Activated T-helper 1 cell treated with Interleukin-2 at 50 U/mL for 16 hours (primary cell): ENCODE results near the gene TSC22D2.

ENCODE experiments used
- DNase-seq: peaks from one replicate; pipeline ENCODE4 v3.0.0-alpha.2; 2020; ENCODE audit warnings: low read depth

The TSC22D2 gene

DNA sequence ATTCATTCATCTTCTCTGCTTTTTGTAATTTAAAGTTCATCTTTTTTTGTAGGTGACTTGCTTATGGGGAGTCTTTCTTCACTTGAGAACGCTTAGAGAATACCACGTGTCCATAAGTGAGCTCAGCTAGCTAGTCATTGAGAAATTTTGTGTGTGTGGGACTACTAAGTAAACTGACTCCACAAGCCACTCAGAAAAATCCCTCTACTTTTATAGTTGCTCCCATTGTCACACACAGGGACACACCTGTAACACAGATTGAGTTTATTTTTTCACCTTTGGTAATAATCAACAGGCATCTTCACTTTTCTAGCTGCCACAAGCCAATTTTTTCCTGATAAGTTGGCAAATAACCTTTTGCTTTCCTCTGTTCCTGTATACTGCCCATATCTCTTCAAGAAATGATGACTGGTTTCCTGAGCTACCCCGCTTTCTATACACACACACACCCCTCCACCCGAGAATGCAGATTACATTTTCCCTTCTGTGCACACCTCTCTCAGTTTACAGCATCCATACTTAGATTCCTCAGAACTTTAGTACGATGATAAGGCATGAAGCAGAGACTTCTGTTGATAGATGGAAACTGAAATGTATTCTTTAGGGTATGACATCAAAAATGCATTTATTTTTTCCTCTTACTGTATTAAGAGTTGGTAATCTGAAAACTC lies 4.6 kb downstream of the TSC22D2 start:
- DNase-seq = no peak

DNA sequence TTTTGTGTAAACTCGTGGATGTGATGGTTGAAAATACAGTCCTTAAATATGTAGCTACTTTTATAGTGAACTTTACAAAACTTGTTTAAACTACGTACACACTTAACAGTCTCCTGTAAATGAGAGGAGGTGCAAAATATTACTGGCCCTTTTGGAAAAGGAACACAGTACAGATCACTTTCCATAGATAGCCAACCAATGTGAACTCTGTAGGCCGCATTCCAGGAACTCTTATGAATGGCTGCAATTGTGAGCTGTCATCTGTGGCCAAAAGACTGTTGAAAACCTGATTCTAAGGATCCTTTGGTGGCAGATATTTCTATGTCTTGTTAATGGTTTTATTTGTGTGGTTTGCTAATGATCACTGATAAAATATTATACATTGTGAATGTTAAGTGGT lies 6.2 kb downstream of the TSC22D2 start:
- no peak for DNase-seq

DNA sequence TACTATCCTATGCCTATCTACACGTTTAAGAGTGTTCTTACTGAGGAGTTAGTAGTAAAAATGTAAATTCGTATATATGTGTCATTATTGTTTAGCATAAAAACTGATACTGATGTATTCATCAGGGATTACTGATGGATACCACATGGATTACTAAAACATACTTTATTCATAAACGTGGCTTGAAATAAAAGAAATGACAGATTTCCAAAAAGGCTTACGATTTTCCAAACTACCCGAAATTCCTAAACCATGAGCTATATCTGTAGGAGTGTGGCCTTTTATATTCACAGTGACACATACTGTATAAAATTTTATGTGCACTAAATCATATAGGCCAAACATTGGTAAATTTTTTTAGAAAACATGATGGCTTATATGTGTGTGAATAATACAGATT lies 6.9 kb downstream of the TSC22D2 start:
- no peak for DNase-seq

DNA sequence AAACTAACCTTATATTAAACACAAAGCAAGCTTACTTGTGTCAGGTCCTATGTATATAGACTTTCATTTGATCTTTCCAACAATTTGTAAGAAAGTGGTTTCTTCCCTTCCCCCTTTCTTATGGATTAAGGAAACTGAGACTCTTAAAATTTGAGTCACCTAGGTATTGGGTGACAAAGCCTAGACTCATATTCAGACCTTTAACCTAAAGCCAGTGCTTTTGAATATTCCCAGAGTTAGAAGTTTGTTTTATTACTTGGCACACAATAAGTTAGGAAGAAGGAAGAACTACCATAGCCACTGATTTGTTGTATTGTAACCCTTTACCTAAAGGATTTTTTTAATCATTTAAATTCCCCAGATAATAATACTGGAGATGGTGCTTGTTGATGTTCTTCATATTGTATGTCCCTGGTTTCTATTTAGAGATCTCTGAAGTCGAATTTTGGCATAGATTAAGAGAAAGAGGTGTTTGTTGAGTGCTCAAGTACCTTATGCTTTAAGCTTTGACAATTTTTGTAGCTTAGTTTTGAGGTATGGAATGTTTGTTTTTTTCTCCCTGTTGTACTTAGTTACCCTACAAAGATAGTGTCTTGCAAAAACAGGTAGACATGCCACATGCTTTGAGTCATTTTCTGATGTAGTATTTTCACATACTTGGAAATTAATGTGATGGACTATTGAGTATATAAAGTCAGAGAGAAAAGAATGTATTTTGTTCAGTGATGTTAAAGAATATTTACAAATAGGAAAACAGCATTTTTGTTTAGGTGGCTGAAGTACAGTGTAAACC lies 11.2 kb downstream of the TSC22D2 start:
- DNase-seq = no peak

DNA sequence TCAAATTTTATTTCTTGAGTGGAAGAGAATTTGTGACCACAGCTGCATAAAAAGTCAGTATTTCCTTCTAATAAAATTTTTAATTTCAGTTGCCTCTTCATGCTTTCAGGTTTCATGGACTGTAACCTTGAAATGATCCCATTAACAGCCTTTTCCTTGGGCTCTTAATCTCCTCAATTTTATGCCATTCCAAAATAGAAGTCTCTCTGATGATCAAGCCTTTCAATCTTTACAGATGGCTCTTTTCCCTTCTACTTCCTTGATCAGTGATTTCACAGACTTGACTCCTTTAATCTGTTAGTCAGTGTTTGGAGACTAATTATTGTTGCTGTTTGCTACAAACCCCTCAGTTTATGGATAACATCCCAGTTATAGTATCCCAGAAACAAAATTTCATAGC lies 11.9 kb downstream of the TSC22D2 start:
- DNase-seq = no peak

DNA sequence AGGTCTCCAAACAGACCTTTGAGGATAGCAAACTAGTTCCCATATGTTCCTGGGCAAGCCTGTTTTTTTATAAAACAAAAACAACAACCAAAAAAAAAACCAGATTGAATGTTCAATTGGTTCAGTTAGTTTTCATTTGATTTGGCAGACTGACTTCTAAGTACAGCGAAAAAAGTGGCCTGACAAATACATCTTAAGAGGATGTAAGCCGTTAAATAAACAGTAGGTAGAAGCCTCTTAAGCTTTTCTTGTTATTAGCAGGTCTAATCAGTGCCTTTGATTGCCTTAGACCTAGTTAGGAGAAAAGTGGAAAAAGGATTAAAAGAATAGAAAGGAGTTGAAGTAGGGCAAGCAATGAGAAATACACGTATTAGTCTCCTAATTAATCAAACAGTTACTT lies 13.2 kb downstream of the TSC22D2 start:
- no peak for DNase-seq

DNA sequence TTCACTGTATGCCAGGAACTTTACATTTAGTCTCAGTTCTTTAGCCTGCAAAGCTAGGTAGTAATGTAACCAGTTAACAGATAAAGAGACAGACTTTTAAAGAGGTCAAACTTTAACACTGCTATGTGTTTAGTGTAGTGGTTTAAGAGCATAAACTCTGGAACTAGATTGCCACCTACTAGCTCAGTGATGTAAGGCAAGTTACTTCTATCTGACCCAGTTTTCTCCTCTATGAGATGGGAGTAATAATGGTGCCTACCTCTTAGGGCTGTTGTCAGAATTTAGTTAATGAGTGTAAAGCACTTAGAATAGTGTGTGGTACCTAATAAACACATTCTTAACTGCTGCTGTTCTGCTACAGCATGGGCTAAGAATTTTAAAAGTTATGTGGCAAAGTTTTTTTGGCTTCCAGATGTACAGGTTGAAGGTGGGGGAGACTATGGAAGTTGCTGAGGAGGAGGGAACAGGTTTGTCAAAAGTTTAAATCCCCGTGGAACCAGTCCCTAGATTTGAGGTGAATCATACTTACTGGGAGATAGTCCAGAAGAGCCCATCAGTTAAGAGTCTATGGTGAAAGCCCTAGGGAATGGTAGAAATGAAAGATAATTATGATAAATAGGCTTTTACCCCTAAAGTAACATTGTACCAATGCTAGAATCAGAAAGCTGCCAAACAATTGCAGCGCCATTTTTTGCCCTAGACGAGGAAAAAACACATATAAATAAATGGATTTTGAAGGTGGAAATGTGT lies 13.9 kb downstream of the TSC22D2 start:
- no peak for DNase-seq

DNA sequence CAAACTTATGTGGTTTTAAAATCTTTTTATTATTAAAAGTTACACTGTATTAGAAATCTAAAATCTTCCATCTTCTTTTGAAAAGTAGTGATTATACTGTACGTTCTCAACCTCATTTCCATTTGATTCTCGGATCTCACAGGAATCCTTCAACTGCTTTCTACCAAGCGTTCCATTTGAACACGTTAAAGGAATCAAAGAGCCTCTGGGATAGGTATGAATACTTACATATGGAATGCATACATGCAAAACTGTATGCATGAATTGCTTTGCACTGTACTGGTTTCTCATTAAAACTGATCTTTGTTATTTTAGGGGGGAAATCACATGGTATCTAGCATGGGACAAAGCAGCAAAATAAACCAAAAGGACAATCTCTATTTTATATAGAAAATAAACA lies 14.8 kb downstream of the TSC22D2 start:
- no peak for DNase-seq

DNA sequence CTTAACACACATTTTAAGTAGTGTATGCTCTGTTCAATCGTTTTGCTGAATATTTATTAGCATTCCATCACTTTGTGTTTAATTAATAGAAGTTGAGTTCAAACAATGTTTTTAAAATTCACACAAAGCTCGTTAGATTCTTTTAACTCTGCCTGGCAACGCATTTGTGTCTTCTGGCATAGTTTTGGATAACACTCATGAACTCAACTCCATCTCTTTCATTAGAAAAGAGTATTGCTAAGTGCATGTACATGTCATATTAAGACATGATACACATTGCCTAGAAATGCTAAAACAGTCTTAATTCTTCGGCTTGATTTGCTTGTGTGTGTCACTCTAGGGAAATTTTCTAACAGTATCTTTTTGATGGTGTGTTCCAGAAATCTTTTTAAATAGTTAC lies 15.7 kb downstream of the TSC22D2 start:
- DNase-seq = no peak

DNA sequence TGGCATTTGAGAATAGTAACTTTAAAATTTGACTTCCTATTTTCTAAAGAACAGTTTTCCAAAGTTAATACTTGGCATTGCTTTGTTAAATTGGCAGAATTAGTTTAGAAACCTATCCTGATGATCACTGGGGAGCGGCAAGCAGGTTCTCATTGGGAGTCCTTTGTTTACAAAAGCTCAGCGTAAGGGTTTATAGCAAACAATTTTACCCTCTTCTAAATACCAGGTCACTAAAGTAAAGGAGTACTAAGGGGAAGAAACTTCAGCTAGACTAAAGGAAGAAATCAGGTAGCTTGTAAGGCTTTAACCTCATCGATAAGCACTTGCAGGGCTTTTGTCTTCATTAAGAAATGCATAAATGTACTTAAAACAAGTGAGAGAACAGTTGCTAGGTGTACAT lies 18.2 kb downstream of the TSC22D2 start:
- DNase-seq = no peak

DNA sequence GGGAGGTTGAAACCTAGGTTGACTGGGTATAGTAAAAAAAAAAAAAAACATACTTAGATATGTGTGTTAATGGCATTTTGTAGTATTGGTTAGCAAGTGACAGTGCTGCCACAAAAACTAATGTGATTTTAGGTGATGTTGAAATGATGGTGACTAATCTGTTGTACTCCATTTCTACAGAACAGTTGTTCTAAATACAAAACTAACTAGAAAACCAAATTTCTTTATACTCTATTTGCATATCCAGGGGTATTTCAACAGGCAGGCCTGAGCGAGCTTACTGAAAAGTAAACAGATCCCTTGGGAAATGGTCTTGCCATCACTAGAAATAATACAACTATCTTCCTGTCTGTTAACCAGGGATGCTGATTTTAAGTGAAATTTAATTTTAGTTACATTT lies 20.5 kb downstream of the TSC22D2 start:
- DNase-seq = no peak

DNA sequence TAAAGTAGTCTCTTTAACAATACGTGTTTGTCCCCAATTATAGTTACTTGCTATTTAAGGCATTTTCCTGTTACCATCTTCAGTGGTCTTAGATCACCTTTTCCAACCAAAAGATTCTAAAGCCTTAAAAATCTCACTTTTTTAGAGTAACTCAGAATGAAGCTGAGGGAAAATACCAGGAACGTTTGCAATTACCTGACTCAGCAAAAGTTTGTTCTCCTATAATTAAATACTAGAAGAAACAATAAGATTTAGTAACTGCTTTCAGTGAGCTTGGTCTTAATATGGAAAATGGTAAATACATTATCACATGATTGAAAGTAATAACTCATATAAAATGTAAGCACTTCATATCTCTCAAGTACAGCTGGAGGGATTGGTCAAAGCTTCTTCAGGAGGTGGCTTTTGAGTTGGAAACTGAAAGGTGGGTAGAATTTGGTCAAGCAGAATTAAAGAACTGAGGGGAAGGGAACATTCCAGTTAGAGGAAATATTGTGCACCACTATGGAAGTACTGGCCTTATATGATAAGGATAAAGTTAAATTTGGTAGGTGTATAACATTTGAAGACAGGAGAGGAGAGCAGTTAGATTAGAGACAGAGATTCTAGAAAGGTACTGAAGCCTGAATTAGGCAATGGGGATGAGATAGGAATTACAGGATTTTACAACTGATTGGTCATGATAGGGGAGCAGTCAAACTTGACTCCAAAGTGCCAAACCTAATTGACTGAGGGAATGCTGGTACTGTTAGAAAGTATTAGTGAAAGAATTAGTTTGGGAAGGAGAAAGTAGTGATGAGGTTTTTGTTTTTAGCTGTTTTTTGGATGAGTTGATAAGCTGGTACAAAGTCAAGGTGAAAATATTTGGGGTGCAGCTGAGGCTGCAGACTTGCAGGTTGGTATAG lies 21.9 kb downstream of the TSC22D2 start:
- no peak for DNase-seq

DNA sequence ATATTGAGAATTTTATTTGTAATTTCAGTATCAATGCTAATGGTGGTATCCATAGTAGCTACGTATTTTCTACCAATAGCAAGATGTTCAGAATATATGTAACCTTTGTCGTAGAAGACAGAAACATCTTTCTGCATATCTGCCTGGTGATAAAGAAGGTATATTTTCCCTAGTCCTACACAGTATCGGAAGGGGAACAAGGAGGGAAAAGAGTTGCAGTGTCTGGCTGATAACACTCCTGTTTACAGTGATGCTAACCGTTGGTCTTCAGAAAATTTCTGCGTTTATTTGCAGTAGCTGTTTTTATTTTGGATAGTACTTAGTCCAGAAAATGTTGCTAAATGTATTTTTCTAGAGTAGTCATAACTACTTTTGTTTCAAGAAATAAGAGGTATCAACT lies 25.2 kb downstream of the TSC22D2 start:
- no peak for DNase-seq

DNA sequence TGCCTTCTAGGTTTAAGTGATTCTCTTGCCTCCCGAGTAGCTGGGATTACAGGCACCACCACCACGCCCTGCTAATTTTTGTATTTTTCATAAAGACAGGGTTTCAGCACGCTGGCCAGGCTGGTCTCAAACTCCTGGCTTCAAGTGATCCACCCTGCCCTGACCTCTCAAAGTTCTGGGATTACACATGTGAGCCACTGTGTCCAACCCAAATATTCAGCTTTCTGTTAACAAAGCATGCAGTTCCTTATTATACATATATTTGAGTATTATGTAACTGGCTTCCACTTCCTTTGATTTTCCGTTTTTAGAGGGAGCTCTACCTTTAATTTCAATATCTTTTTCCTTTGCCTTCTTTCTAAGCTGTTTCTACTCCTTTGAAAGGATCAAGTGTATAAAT lies 26.1 kb downstream of the TSC22D2 start:
- no peak for DNase-seq

DNA sequence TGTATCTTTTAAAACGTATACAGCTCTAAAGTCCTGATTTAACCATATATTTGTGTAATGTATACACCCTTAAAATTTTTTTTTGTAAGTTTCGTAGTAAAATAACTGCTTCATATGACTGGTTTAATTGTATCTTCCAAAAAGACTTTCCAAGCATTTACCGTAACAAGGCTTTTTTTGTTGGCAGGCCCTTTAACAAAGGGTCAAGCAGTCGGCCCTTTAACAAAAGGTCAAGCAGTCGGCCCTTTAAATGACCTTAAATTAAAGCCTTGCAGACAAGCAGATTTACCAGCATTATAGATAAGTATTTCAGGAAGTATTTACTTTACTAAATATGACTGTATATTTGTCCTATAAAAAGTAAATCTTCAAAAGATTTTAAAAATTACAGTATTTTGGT lies 28.1 kb downstream of the TSC22D2 start:
- DNase-seq = no peak

DNA sequence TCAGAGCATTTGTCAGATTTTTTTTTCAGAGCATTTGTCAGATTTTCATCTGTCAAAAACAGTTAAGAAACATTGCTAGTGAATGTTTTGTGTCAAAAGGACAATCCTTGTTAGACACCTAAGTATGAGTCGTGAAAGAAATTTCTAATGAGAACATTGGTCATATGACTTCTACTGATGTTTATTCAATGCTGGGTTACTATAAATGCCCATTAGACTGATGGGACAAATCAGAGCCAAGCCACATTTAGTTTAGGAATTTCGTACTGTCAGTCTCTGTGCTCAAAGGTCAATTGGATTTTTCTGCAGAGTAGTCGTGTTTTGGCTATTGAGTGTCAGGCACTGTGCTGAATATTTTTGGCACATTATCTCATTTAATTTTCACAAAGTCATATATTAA lies 31.6 kb downstream of the TSC22D2 start:
- no peak for DNase-seq

DNA sequence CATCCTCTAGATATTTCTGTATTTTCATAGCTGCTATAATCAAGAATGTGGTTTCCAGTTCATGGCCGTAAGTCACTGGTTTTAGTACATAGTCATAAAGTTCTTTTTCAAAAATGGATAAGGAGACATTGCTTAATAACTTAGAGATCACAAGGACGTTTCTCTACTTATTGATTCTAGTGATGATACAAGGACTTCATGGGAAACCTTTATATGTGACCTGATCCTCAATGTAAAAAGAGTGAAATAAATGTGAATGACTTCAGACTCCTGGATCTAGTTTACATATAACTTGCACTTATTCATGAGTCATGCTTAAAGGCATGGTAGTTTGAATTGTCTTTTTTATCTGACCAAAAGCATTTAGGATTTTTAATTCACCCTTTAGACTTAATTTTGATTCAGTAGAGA lies 35.2 kb downstream of the TSC22D2 start:
- no peak for DNase-seq

DNA sequence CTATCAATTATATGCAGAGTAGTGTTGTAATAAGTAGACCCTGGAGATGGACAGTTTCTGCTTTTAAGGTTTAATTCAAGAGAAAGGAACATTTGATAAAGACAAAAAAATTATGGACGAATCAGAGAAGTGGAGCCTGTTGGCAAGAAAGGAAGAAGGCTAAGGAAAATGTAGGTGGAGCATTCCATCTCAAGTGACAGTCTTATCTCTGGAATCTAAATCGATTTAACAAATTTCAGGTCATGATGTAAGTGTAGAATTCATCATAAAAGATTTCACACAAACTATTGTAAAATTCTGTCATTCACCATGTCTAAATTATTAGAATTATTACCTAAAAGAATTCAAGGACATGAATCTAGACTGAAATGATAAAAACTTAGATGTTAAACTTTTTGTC lies 36.3 kb downstream of the TSC22D2 start:
- no peak for DNase-seq

DNA sequence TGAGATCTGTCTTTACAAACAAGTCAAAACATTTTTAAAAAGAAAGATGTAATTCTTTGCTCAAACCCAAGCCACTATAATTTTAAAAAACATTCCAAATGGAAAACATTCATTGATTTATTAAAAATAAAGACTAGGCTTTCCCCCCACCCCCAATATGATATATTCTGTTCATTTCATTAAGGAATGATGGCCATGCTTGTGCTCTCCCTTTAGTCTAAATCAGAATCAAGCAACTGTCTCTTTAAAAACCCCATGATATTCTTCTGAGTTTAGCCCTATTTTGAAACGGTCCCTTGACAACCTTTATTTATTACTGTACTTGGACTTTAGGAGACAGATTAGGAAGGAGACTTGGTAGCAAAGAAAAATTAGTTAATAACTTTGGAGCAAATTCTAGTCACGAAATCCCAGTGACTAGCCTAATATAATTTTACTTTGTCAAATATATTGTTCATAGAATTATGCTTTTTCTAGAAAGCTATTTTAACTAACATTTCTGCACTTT lies 38.4 kb downstream of the TSC22D2 start:
- DNase-seq = no peak

DNA sequence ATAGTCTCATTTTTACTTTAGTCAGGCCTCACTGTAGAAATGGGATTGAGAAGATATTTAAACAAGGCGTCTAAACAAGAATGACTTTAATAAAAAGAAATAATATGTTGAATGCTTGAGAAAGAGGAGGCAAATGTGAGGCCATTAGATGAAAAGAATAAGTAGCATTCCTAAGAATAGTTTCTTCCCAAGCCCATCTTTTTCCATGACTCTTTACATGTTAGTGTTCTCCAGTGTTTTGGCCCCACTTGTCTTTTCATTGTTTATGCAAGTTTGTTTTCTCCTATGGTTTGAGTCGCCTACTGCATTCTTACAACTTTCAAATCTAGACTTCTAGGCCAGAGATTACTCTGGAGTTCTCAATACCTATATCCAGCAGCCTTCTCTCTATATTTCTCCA lies 39.0 kb downstream of the TSC22D2 start:
- no peak for DNase-seq

DNA sequence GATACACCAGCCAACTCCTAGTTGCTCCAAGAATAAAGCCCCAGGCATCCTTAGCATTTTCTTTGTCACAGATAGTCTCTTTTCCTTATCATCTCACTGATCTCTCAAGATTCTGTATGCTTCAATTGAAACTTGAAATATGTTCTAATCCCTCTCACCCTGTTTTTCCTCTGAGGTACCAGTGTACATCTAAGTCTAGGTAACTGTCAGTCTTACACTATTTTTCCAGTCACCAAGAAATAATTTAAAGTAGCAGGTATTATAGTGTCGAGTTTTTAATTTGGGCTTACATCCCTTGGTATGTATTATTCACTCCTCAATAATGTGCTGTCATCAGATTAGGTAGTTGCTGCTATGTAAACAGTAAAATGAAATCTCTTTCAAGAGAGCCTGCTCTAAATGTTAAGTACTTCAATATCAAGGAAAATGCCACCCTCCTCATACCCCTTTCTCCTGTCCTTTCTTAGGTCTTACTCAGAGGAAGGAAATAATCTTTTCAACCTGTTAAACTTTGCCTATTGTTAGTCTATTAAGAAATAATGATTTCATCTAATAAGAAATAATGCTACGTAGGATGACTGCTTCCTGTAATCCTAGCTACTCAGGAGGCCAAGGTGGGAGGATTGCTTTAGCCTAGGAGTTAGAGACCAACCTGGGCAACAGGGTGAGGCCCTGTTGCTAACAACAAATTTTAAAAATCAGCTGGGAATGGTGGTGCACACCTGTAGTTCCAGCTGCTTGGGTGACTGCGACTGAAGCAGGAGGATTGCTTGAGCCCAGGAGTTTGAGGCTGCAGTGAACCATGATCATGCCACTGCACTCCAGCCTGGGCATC lies 39.8 kb downstream of the TSC22D2 start:
- DNase-seq = no peak
